ENCODE measurements around the gene UCP2.
"Not testable (repeated sequence)": the region's sequence is repeated elsewhere in the genome, so short reads cannot be mapped to it uniquely, and the experiment has no call there.

The UCP2 gene

DNA sequence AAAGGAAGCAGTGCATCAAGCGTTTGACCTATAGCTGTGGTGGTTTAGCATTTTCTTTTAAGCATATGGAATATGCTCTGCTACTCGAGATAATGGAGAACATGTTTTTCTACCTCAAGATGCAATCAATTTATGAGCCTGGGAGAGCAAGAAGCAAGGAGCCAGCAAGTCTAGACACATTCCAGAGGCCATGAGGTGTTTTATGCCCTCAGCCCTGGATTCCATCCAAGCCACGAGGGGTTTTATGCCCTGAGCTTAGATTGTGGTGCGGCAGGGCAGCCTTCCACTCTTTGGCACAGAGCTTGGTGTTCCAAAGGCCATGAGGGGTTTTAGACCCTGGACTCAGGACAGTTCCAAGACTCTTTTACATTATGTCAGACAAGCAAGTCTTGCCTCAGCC lies 43.5 kb downstream of the UCP2 start:
- no peak for DNase-seq (ENCODE audit: low spot score)
- POLR2A ChIA-PET (ENCODE audit: low non-redundant PET): no interaction called here
- H3K27ac ChIP-seq: no peak overlapping the region
- TF ChIP-seq, protein P1, sequence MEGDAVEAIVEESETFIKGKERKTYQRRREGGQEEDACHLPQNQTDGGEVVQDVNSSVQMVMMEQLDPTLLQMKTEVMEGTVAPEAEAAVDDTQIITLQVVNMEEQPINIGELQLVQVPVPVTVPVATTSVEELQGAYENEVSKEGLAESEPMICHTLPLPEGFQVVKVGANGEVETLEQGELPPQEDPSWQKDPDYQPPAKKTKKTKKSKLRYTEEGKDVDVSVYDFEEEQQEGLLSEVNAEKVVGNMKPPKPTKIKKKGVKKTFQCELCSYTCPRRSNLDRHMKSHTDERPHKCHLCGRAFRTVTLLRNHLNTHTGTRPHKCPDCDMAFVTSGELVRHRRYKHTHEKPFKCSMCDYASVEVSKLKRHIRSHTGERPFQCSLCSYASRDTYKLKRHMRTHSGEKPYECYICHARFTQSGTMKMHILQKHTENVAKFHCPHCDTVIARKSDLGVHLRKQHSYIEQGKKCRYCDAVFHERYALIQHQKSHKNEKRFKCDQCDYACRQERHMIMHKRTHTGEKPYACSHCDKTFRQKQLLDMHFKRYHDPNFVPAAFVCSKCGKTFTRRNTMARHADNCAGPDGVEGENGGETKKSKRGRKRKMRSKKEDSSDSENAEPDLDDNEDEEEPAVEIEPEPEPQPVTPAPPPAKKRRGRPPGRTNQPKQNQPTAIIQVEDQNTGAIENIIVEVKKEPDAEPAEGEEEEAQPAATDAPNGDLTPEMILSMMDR (conservative IDR thresholded peaks at IDR 0.05; ENCODE audit: low read depth): no peak
- CTCF ChIA-PET: no interaction called here

DNA sequence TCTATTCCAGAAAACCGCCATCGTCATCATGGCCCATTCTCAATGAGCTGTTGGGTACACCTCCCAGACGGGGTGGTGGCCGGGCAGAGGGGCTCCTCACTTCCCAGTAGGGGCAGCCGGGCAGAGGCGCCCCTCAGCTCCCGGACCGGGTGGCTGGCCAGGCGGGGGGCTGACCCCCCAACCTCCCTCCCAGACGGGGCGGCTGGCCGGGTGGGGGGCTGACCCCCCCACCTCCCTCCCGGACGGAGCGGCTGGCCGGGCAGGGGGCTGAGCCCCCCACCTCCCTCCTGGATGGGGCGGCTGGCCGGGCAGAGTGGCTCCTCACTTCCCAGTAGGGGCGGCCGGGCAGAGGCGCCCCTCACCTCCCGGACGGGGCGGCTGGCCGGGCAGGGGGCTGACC lies 46.6 kb downstream of the UCP2 start:
- DNase-seq (ENCODE audit: low spot score); CTCF ChIA-PET; POLR2A ChIA-PET (ENCODE audit: low non-redundant PET); H3K27ac ChIP-seq: not testable (repeated sequence)

DNA sequence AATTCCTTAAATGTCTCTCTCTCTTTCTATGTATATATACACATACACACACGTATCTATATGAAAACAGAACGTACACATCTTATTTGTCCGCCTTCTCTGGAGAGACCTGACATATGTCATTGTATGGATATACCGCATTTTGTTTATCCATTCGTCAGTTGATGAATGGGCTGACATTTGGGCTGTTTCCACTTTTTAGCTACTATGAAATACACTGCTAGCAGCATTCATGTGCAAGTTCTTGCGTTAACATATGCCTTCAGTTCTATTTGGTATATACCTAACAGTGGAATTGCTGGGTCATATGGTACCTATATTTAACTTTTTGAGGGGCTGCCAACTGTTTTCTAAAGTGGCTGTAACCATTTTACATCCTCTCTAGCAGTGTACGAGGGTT lies 49.9 kb downstream of the UCP2 start:
- DNase-seq (ENCODE audit: low spot score): no peak
- ChIA-PET POLR2A (ENCODE audit: low non-redundant PET) (no interaction called here), CTCF (interaction anchor here (0.6 kb wide), 1 partner anchor 180 kb away, joined by 3 read pairs; no protein-coding TSS in a partner anchor)
- no peak overlapping the region for H3K27ac ChIP-seq
- TF ChIP-seq, protein P1 (conservative IDR thresholded peaks at IDR 0.05; ENCODE audit: low read depth): no peak

DNA sequence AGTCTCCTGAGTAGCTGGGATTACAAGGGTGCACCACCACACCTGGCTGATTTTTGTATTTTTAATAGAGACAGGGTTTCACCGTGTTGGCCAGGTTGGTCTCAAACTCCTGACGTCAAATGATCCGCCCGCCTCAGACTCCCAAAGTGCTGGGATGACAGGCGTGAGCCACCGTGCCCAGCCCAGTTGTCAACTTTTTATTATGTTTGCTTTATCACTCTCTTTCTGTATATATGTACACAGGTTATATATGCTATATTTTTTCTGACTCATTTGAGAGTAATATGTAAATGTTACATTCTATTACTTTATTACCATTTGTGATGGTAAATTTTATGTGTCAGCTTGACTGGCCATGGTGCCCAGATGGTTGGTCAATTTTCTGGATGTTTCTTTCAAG lies 50.7 kb downstream of the UCP2 start:
- H3K27ac ChIP-seq: no peak overlapping the region
- CTCF ChIA-PET: interaction anchor here (0.6 to 0.7 kb wide), 6 partner anchors 9 to 1518 kb away, joined by 3 to 5 read pairs (median 3); no protein-coding TSS in a partner anchor
- no peak for DNase-seq (ENCODE audit: low spot score)
- TF ChIP-seq, protein P1 (conservative IDR thresholded peaks at IDR 0.05; ENCODE audit: low read depth): no peak
- POLR2A ChIA-PET (ENCODE audit: low non-redundant PET): no interaction called here

DNA sequence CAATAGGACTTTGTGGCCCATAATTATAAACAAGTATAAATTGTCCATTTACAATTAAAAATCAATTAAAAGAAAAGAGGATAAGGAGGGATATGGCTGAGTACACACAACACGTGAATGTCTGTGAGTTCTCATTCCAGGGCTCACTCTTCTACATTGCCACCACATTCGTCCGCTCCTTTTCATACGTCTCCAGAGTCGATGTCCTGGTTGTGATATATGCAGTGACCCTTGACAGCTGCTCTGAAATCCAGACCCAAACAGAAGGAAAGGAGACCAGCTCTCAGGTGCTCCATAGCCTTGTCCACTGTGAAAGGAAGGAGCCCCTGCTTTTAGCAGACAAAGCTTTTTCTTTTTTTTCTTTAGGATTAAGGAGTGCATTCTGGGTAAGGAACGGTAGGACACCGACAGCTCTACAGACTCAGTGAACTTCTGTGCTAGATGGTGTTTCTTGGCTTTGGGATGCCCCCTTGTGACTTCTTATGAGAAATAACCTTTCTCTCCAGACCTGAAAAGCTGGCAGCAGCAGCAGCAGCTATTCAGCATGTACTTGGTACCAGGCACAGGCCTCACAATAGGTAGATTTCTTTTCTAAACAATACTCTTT lies 51.5 kb downstream of the UCP2 start:
- ChIA-PET CTCF (interaction anchor here (0.6 to 1.1 kb wide), 9 partner anchors 10 to 998 kb away, joined by 3 to 10 read pairs (median 3); no protein-coding TSS in a partner anchor), POLR2A (ENCODE audit: low non-redundant PET) (no interaction called here)
- TF ChIP-seq, protein P1 (conservative IDR thresholded peaks at IDR 0.05; ENCODE audit: low read depth): peak; percentile 30; the same call in 1 of the 2 replicates
- no peak overlapping the region for H3K27ac ChIP-seq
- DNase-seq (ENCODE audit: low spot score): peak; percentile 56

DNA sequence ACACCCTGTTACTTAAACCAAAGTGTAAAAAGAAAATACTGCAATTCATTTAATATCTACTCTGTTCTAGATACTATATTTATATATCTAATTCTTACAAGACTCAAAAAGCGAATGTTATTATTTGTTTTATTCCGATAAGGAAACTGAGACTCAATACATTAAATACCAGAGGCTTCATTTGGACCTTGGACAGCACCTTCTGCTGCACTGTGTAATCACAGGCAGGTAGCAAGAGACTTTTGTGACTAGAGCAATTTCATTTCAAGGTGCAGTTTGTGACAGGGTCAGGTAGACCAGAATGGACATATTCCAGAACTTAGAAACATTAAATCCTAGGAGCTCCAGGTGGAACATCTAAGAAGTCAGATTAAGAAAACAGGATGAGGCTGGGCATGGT lies 53.3 kb downstream of the UCP2 start:
- no peak for DNase-seq (ENCODE audit: low spot score)
- POLR2A ChIA-PET (ENCODE audit: low non-redundant PET): no interaction called here
- TF ChIP-seq, protein P1 (conservative IDR thresholded peaks at IDR 0.05; ENCODE audit: low read depth): no peak
- peak overlapping the region; percentile 7; the same call in 1 of the 2 replicates for H3K27ac ChIP-seq
- CTCF ChIA-PET: interaction anchor here (0.7 kb wide), 1 partner anchor 22 kb away, joined by 11 read pairs; the partner anchor contains the start of gene DNAJB13
